T-helper 2 cell (primary cell): ENCODE data around the gene ATP2C2.

Source experiments
- DNase-seq, 5 experiments: peaks; one replicate each; pipeline versions ENCODE4 v3.0.0 to v3.0.0-alpha.2; 2012 to 2022

The ATP2C2 gene

GRCh38 chr16:84453061-84453752 lies 84.9 kb downstream of the ATP2C2 start:
- DNase-seq: no peak

- DNase-seq: no peak
These were observed 86.3 kb downstream of the ATP2C2 start for GRCh38 chr16:84454611-84455010.

- DNase-seq: no peak
These were observed 86.7 kb downstream of the ATP2C2 start for GRCh38 chr16:84455031-84455430.

GRCh38 chr16:84458606-84459532 lies 90.5 kb downstream of the ATP2C2 start:
- no peak for DNase-seq

- no peak for DNase-seq
These were observed 91.2 kb downstream of the ATP2C2 start for GRCh38 chr16:84459533-84459894.

GRCh38 chr16:84459941-84460405 lies 91.6 kb downstream of the ATP2C2 start:
- DNase-seq: no peak

- no peak for DNase-seq
These were observed 92.2 kb downstream of the ATP2C2 start for GRCh38 chr16:84460406-84461028.

GRCh38 chr16:84461029-84461412 lies 92.7 kb downstream of the ATP2C2 start:
- no peak for DNase-seq

GRCh38 chr16:84461413-84462295 lies 93.3 kb downstream of the ATP2C2 start:
- DNase-seq: no peak

GRCh38 chr16:84462296-84463210 lies 94.2 kb downstream of the ATP2C2 start:
- DNase-seq: no peak

GRCh38 chr16:84463221-84463620 lies 94.9 kb downstream of the ATP2C2 start:
- DNase-seq: no peak

- no peak for DNase-seq
These were observed 95.8 kb downstream of the ATP2C2 start for GRCh38 chr16:84464116-84464515.

- no peak for DNase-seq
These were observed 96.8 kb downstream of the ATP2C2 start for GRCh38 chr16:84465154-84465553.

GRCh38 chr16:84466692-84467091 lies 98.4 kb downstream of the ATP2C2 start:
- no peak for DNase-seq

GRCh38 chr16:84467256-84467655 lies 98.9 kb downstream of the ATP2C2 start:
- DNase-seq: no peak

GRCh38 chr16:84467709-84468108 lies 99.4 kb downstream of the ATP2C2 start:
- DNase-seq: no peak

- no peak for DNase-seq
These were observed 103.0 kb downstream of the ATP2C2 start for GRCh38 chr16:84471316-84471715.

- DNase-seq: no peak
These were observed 103.6 kb downstream of the ATP2C2 start for GRCh38 chr16:84471966-84472365.

GRCh38 chr16:84475643-84476240 lies 107.4 kb downstream of the ATP2C2 start:
- DNase-seq: no peak

- no peak for DNase-seq
These were observed 108.1 kb downstream of the ATP2C2 start for GRCh38 chr16:84476401-84476800.

- no peak for DNase-seq
These were observed 109.3 kb downstream of the ATP2C2 start for GRCh38 chr16:84477661-84478060.
